Dermis blood vessel endothelial cell (primary cell): ENCODE results near the gene ACTL8. TPM values are rescaled to one million over a fixed set of nuclear protein-coding genes. Genes with fewer than 3 reads are reported as not detected.

Experiments used
- DNase-seq: peaks from one replicate; pipeline ENCODE4 v3.0.0; 2010
- total RNA-seq: library from RNA; depleted of rRNA; stranded (reverse); fragments of >200 nt; gene quantifications from 2 replicates; pipeline ENCODE4 v1.2.3, GENCODE V29; 2014

The ACTL8 gene
- total RNA-seq, 1 donor from 2014 or later, result not detected

DNA sequence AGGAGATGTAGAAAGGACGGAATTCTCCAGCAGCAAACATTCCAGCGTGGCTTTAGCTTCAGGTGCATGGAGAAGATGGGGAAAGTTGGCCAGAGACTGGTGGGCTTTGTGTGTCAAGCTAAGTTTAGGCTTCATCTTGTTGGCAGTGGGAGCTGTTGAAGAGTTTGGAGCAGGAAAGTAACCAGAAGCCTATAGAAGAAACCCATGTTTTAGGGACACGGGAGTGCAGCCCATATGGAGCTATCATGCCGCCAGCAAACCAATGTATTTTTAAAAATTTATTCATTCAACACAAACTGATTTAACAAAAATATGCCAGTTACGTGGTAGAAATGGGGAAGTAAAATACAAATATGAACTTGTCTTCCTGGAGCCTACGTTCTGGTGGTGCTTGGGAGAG, 53.7 kb downstream of the ACTL8 start:
- DNase-seq, result no peak

- DNase-seq, result no peak
These were observed 55.5 kb downstream of the ACTL8 start for GRCh38 chr1:17810668-17811067.

DNA sequence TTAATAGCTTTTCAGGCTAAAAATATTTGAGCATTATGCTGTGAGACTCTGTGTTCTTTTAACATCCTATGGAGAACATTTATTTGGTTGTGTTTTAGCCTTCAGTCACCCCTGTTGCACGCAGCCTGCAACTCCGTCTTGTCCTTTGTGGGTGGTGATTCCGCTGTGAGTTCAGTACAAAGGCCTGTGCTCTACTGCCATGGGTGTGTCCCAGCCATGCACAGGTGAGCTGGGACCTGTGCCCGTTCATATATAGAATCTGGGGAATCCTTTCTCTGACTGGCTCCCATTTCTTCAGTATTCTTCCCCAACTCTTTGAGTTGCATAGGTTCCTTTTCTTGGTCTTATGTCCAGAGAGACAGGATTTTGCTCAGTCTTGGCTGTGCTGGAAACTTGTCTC, 61.4 kb downstream of the ACTL8 start:
- no peak for DNase-seq

DNA sequence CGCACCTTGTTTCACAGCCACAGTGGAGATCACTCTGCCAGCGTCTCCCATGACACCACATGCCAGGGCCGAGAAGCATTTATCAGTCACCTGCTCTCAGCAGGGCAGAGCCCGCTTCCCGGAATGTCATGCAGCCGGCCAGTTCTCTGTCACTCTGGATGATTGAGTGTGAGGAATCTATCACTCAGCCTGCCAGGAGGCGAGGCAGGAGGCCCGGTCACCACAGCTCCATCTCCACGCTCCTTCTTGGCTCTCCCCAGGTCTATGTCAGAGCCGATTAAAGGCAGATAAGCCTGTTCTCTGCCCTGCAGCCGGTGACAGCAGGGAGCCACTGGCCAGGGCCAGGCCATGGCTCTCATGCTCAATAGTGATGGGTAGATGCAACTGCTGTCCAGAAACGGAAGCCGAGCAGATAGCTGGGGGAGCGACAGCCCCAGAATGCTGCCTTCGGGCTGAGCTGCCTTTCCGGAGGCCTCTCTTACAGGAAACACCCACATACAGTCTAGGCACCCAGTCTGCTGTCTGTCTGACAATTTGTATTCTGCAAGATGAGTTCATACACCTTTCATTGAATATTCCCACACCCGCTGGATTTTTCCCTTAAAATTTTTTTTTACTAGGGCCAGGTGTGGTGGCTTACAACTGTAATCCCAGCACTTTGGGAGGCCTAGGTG, 64.1 kb downstream of the ACTL8 start:
- no peak for DNase-seq

DNA sequence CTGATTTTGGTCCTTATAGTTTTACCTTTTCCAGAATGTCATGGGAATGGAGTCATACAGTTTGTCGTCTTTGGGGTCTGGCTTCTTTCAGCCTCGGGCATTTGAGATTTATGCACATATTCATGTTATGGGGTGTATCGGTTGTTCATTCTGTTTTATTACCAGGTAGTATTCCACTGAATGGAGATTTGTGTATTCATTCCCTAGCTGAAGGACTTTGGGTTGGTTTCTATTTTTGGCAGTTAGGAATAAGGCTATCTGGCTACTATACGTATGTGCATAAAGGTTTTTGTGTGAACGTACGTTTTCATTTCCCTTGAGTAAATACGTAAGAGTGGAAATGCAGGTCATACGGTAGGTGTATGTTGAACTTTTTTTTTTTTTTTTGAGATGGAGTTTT, 65.1 kb downstream of the ACTL8 start:
- no peak for DNase-seq

DNA sequence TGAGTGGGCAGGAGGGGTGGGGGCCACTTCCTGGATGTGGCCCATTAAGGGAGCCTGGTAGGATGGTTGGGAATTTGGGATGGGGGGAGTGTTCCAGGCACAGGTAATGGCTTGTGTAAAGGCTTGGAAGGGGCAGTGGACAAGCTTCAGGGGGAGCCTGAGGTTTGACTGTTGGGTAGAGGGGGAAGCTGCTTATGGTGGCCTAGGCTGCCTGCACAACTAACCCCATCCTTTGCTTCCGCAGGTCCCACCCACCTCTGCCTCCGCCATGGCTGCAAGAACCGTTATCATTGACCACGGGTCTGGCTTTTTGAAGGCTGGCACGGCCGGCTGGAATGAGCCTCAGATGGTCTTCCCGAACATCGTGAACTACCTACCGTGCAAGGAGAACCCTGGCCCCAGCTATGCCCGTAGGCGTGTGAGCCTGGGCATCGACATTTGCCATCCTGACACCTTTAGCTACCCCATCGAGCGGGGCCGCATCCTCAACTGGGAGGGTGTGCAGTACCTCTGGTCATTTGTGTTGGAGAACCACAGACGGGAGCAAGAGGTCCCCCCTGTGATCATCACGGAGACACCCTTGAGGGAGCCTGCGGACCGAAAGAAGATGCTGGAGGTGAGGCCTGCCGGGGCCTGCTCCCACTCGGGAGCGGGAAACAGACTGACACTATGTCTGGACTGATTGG, 67.8 kb downstream of the ACTL8 start:
- no peak for DNase-seq

DNA sequence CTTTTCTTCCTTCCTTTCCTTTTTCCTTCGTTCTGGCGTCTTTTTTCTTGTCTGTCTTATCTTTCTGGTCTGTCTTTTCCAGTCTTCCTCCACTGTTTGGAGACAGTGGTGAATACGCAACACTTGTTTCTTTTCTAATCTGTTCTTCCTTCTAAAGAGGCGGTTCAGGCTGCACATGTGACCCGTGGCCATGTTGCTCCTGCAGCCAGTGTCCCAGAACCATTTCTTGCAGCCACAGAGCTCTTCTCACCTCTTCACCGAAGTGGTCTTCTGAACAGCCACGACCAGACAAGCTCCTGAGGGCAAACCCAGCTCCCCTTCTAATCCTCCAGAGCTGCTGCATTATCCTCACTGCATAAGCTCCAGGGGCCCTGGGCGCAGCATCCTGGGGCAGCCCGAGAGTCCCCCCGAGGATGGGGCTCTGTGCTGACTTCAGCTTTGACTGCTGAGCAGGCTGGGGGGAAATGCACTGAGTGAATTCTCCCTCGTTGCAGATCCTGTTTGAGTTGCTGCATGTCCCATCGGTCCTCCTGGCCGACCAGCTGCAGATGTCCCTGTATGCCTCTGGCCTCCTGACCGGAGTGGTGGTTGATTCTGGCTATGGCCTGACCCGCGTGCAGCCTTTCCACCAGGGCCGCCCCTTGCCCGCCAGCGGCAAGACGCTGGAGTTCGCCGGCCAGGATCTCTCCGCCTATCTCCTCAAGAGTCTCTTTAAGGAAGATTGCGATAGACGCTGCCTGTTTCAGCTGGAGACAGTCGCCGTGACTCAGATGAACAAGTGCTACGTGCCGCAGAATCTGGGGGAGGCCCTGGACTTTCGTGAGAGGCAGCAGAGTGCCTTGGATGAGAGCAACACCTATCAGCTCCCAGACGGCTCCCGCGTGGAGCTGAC, 70.4 kb downstream of the ACTL8 start:
- no peak for DNase-seq

DNA sequence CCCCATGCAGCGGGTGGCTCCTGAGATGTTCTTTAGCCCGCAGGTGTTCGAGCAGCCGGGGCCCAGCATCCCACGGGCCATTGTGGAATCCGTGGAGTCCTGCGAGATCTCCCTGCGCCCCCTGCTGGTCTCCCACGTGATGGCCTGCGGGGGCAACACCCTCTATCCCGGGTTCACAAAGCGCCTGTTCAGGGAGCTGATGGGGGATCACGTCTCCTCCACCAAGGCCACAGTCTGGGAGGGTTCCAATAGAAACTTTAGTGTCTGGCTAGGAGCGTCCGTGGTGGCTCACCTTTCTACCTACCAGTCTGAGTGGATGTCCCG, 71.0 kb downstream of the ACTL8 start:
- no peak for DNase-seq

GRCh38 chr1:17828991-17829390, 73.9 kb downstream of the ACTL8 start:
- DNase-seq, result no peak

DNA sequence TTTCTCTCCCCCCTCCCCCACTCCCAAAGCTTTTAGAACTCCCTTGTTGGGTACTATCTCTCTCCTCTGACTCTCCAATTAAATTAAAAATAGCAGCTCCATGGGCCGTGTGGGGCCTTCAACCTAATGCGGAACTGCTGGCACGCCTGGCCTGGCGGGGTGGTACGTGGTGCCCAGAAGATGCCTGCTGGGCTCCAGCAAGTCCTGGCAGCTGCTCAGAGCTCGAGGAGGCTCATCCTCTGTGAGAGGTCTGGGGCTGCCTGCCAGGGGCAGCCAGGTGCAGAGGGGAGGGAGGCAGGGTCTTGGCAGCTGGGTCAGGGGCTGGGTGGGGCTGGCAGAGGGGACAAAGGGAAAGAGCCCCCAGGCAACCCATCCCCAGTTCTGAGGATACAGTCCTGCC, 74.4 kb downstream of the ACTL8 start:
- no peak for DNase-seq

GRCh38 chr1:17831597-17831996, 76.5 kb downstream of the ACTL8 start:
- DNase-seq, result peak; percentile 2

GRCh38 chr1:17833661-17834501, 78.7 kb downstream of the ACTL8 start:
- no peak for DNase-seq

GRCh38 chr1:17834561-17835100, 79.5 kb downstream of the ACTL8 start:
- no peak for DNase-seq

- DNase-seq, result no peak
These were observed 82.3 kb downstream of the ACTL8 start for GRCh38 chr1:17837233-17838030.

- DNase-seq, result no peak
These were observed 84.6 kb downstream of the ACTL8 start for GRCh38 chr1:17839641-17840196.

DNA sequence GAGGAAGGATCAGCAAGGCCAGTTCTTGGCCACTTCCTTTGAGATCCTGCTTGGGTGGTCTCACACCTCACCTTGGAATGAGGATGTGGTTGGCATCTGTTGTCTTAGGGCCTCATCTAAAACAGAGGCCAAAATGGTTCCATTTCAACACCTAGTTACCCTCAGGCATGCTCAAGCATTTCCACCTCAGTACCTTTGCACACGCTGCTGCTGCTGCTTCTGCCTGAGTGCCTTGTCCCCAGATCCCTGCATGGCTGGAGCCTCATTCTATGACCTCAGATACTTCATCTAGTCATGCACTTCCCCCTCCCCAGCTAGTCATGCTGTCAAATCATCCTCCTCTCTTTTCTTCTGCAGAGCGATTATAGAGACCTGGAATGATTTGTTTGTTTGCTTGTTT, 86.8 kb downstream of the ACTL8 start:
- no peak for DNase-seq

DNA sequence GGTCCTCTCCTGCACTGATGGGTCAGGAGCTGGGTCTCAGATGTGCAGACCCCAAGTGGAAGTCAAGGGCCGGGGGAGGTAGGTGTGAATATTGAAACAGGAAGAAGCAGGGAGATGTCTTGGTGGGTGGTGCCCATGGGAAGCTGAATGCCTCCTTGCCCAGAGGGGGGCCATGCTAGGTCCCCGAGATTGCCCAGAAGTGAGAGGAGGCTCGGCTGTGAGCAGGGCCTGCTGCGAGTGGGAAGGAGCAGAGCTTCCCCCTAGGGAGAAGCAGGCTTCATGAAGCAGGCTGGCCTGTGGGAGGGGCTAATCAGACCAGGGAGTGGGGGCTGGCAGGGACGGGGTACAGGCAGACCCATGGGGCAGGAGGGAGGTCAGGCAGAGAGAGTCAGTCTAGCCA, 87.6 kb downstream of the ACTL8 start:
- DNase-seq, result no peak

DNA sequence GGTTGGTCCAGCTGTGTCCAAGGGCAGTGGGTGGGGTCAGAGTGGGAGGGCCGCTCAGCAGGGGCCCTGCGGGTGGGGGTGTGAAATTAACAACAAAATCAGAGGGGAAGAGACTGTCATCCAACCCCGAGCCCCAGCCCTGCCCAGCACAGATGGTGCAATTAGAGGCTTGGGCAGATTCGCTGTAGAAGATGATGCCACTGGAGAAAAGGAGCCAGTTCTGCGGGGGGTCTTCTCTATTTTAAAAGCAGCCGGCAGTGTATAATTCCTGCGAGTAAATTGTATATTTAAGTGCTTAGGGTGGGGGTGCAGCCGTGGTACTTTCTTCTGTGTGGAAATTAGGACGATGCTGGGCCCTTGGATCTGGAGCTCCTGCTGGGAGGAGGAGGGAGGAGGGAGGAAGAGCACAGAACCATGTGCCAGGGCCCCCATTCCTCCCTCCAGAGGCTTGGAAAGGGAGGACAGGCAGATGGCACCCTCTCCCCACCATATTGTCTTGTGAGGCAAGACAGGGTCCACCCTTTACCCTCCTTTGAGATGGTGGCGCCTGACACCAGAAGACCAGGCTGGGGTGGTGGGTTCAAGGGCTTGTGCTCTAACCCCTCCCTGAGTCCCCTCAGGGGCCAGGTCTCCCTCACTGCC, 89.2 kb downstream of the ACTL8 start:
- no peak for DNase-seq

GRCh38 chr1:17845583-17845982, 90.5 kb downstream of the ACTL8 start:
- no peak for DNase-seq

DNA sequence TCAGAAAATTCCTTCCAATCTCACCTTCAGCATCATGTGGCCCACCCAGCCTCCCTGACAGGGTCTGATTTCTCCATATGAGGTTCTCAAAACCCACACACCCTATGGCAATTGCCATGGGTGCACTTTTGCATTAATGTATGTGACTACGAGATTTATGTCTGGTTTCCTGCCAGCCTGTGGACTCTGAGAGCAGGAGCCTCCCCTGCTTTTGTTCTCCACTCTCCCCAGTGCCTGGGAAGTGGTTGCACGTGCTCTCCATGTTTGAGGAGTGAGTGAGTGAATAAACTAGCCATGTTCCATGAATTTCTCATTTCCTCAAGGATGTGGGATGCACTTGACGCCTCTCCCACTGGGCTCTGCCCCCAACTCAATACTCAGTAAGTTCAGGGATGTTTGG, 91.2 kb downstream of the ACTL8 start:
- no peak for DNase-seq

DNA sequence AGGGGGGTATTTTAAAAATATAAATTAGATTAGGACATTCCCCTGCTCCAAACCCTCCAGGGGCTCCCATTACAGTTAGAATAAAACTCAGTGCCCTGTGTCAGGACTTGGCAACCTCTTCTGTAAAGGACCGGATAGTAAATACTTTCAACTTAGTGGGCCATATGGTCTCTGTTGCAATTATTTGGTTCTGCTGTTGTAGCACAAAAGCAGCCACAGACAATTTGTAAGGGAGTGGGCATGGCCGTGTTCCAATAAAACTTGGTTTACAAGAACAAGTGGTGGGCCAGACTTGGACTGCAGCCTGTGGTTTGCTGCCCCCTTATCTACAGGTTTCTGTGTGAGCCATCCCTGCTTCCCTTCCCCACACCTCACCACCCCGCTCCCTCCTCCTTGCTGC, 92.0 kb downstream of the ACTL8 start:
- no peak for DNase-seq
